GM12878 (cell line): ENCODE measurements around the gene GABBR2. TPM values are rescaled to one million over a fixed set of nuclear protein-coding genes. Genes with fewer than 3 reads are reported as not detected.

Experiments
- ATAC-seq: fragments of 200-7000 bp; cut with Tn5 transposase; 3 replicates; pipeline ENCODE4 v1.9.1; 2020; ENCODE audit warnings: mild to moderate bottlenecking, moderate library complexity
- BruUV-seq: library from RNA; stranded (reverse); fragments of 400-500 nt; replicated peaks from 2 replicates; lab custom pipeline; 2021; lab: Mats Ljungman, UMichigan
- CTCF ChIA-PET: fragments of 300-600 bp; sonication (Branson Sonifier 250); formaldehyde crosslinking; extraction: SDS; loops from one replicate; lab custom pipeline; 2021; ENCODE audit warnings: inconsistent platforms; lab: Yijun Ruan, JAX
- POLR2A ChIA-PET: fragments of 350-600 bp; formaldehyde crosslinking; extraction: SDS; loops from one replicate; lab custom pipeline; 2021; ENCODE audit warnings: inconsistent platforms; lab: Charles Lee
- RAD21 ChIA-PET: fragments of 300-600 bp; sonication (Branson Sonifier 250); formaldehyde crosslinking; loops from one replicate; lab custom pipeline; 2023; ENCODE audit warnings: antibody characterized with exemption; ENCODE audit not compliant: unreplicated experiment; lab: Charles Lee
- SMC1A ChIA-PET: fragments of 300-600 bp; sonication (Branson Sonifier 250); formaldehyde crosslinking; loops from one replicate; lab custom pipeline; 2023; ENCODE audit not compliant: unreplicated experiment, uncharacterized antibody; lab: Charles Lee
- DNase-seq: peaks from one replicate; pipeline ENCODE4 v3.0.0-alpha.2; 2011; ENCODE audit warnings: low read depth, low spot score
- FAIRE-seq: peaks from 3 replicates; lab custom pipeline; 2011; peaks lifted over from hg19 to GRCh38; lab: Jason Lieb, UNC
- H2AFZ ChIP-seq: 2 replicates; pipeline ENCODE4 v1.6.0; 2011; ENCODE audit warnings: low read depth, low read length, control low read depth; ENCODE audit not compliant: control insufficient read depth
- H3K27ac ChIP-seq: 2 replicates; pipeline ENCODE4 v1.5.1; 2011; ENCODE audit warnings: control low read depth; ENCODE audit not compliant: control insufficient read depth, insufficient read depth
- H3K27me3 ChIP-seq, 2 experiments: replicated peaks in 1 of 2; 2 replicates each; pipeline versions ENCODE4 v1.6.0 to v1.6.1; 2011; ENCODE audit warnings: low read length in 1 of 2; ENCODE audit not compliant: control insufficient read depth in 2 of 2, insufficient read depth in 2 of 2
- H3K36me3 ChIP-seq, 2 experiments: 2 replicates each; pipeline ENCODE4 v1.5.1; 2011; ENCODE audit warnings: low read length in 1 of 2; ENCODE audit not compliant: control insufficient read depth in 2 of 2, insufficient read depth in 2 of 2
- H3K4me1 ChIP-seq: 2 replicates; pipeline ENCODE4 v1.6.1; 2011; ENCODE audit warnings: mild to moderate bottlenecking, low read length, moderate library complexity, mixed read lengths; ENCODE audit not compliant: control insufficient read depth, insufficient read depth
- H3K4me2 ChIP-seq: 2 replicates; pipeline ENCODE4 v1.6.0; 2011; ENCODE audit warnings: control low read depth; ENCODE audit not compliant: control insufficient read depth, insufficient read depth
- H3K4me3 ChIP-seq: fragments of 200-600 bp; sonication (generic); 2 replicates; pipeline ENCODE4 v1.5.1; 2016
- H3K79me2 ChIP-seq: 2 replicates; pipeline ENCODE4 v1.6.0; 2011; ENCODE audit warnings: low read length; ENCODE audit not compliant: control insufficient read depth, insufficient read depth
- H3K9ac ChIP-seq: 2 replicates; pipeline ENCODE4 v1.8.0; 2011; ENCODE audit warnings: low read length, control low read depth, mixed read lengths; ENCODE audit not compliant: control insufficient read depth, insufficient read depth
- H3K9me3 ChIP-seq: replicated peaks from 3 replicates; pipeline ENCODE4 v1.5.1; 2011; ENCODE audit warnings: mild to moderate bottlenecking, low read length; ENCODE audit not compliant: control insufficient read depth, insufficient read depth
- H4K20me1 ChIP-seq: 2 replicates; pipeline ENCODE4 v1.6.0; 2011; ENCODE audit not compliant: control insufficient read depth, insufficient read depth
- PAX8 ChIP-seq: fragments of 450-650 bp; IDR thresholded peaks from 2 replicates; pipeline ENCODE4 v1.6.1; 2017; ENCODE audit warnings: mild to moderate bottlenecking, moderate library complexity
- RFX5 ChIP-seq: IDR thresholded peaks from 2 replicates; pipeline ENCODE4 v1.6.1; 2011; ENCODE audit warnings: low read depth, low read length, improper control_type of control experiment
- WGBS: methylation state at CpG from one replicate; pipeline ENCODE4 v1.1.6; 2016; ENCODE audit warnings: low lambda C conversion rate; ENCODE audit not compliant: insufficient replicate concordance, insufficient coverage; ENCODE audit errors: missing lambda C conversion rate; 5-methylcytosine and 5-hydroxymethylcytosine counted together
- in situ Hi-C: fragments of 300-500 bp; cut with MboI; formaldehyde crosslinking; loops from 9 replicates; pipeline ENCODE4 v1.14.3; 2018; ENCODE audit warnings: mixed read lengths
- intact Hi-C: fragments of 100-400 bp; cut with micrococcal nuclease; formaldehyde crosslinking; loops from one replicate; pipeline ENCODE4 v1.14.2; 2022; ENCODE audit not compliant: unreplicated experiment
- polyA plus RNA-seq, 11 experiments: library from polyadenylated mRNA; depleted of rRNA in 4 of 11; unstranded in 6 of 11; stranded (reverse) in 5 of 11; fragments of >200 nt; fragmentation: Nextera tagmentation in 4 of 11; fragmentation: Illumina TruSeq in 1 of 11; extraction: Ambion mirVana in 4 of 11; extraction: Trizol in 1 of 11; gene quantifications; 1 replicate in 1 of 11; 2 replicates in 10 of 11; pipeline versions ENCODE4 v1.2.1 to v1.2.3, GENCODE V29; 2011 to 2016; ENCODE audit warnings: inconsistent platforms in 2 of 11, missing spikeins in 2 of 11, low read depth in 1 of 11
- total RNA-seq, 4 experiments: library from RNA; depleted of rRNA in 3 of 4; stranded (reverse); fragments of >200 nt in 3 of 4; fragmentation: Illumina TruSeq in 1 of 4; extraction: Trizol in 1 of 4; gene quantifications; 2 replicates each; pipeline versions ENCODE4 v1.2.1 to v1.2.3, GENCODE V29; 2013 to 2021
- TF ChIP-seq, protein P1 (sequence below): fragments of 450-650 bp; IDR thresholded peaks from 2 replicates; pipeline ENCODE4 v1.6.1; 2017; ENCODE audit warnings: low read depth, mild to moderate bottlenecking, moderate library complexity

GABBR2 gene
- total and polyA plus RNA-seq, 10 of the 15 experiments (the other 5 are each of a cell fraction or from before 2014, with no cell fraction given), result 0.02 to 2.2 (median 0.06) TPM; not detected in 2

DNA sequence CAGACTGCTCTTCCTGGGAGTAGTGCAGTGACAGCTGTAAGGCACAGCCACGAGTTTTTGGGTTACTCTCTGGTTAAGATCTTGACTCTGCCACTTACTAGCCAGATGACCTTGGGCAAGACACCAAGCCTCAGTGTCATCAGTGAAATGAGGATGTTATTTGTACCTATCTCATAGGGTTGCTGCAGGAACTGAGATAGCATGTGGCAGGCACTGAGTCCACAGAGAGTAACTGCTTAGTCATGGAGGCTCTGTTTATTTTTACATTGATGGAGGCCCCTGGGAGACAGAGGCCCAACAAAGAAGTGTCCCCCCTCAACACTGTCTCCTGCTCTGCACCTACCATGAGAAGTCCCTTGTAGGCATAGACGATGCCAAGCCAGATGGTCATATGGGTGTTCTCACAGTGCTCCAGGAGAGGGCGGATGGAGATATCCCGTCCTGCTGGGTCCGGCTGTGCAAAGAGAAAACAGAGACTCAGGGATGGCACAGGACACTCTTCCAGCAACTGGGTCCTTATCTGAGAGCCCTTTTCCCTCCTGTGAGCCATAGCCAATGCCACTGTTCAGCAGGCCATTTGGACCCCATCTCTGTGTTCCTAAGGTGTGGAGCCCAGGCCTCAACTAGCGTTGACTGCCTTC lies 397.9 kb downstream of the GABBR2 start:
- ChIA-PET SMC1A (no interaction called here), CTCF (no interaction called here), RAD21 (no interaction called here), POLR2A (no interaction called here)
- Histone ChIP-seq H3K4me3 (no peak overlapping the region), H2AFZ (no peak overlapping the region), H3K36me3 (no peaks in the 10 kb centered on the region), H3K4me2 (no peak overlapping the region), H3K4me1 (no peaks in the 10 kb centered on the region), H3K9ac (no peak overlapping the region), H4K20me1 (no peaks in the 10 kb centered on the region), H3K79me2 (no peaks in the 10 kb centered on the region), H3K27ac (no peak overlapping the region), H3K9me3 (no peaks in the 10 kb centered on the region), H3K27me3 (no peaks in the 10 kb centered on the region)
- ATAC-seq (no peak), DNase-seq (no peak), FAIRE-seq (no peak)
- WGBS, result 47% methylated on average over 6 of the region's 6 CpGs
- BruUV-seq, result no TSS peak
- intact Hi-C loops, result loop anchor here (10.0 kb wide), 1 partner anchor 224 kb away; no protein-coding TSS in a partner anchor
- TF ChIP-seq RFX5, result no peak
- TF ChIP-seq PAX8, result no peak
- in situ Hi-C loops, result no loop called here

DNA sequence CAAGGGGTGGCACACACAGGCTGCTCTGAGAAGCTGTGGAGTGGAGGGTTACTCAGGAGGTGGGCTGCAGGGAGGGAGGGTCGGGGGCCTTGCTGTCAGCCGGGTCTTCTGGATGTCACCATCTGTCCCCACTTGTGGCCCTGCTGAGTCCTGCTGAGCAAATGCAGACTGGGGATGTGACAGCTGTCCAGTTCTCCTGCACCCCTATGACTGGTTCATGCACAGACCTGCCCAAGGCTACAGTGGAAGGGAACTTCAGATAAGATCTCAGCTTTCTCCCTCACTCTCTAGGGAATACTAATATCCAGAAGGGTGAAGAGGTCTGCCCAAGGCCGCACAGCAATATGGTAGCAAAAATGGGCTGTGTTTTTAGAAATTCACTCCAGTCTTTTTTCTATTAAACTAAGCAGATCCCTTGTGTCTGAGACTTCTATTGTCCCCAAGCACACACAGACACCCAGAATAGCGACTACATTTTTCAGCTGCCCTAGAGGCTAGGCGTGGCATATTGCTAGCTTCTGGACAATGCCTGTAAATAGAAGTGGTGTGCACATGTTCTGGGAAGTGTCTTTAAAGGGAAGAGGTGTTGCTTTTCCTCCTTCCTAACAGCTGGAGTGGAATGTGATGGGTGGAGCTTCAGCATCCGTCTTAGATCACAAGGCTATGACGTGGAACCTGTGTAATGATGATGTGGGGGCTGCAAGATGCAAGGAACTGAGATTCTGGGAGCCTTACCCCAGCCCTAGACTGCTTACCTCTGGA lies 402.2 kb downstream of the GABBR2 start:
- FAIRE-seq (no peak), ATAC-seq (no peak), DNase-seq (no peak)
- ChIA-PET CTCF (interaction anchor here (0.8 to 1.6 kb wide), 2 partner anchors 468 to 470 kb away, joined by 4 to 5 read pairs; no protein-coding TSS in a partner anchor), SMC1A (interaction anchor here (1.6 kb wide), 1 partner anchor 10 kb away, joined by 3 read pairs; no protein-coding TSS in a partner anchor), RAD21 (interaction anchor here (0.6 kb wide), 1 partner anchor 452 kb away, joined by 3 read pairs; no protein-coding TSS in a partner anchor)
- H3K4me3 ChIP-seq, result no peak overlapping the region
- 11% methylated on average over 7 of the region's 7 CpGs for WGBS
- no peaks in the 10 kb centered on the region for H3K27me3 ChIP-seq
- BruUV-seq, result no TSS peak
- no peak overlapping the region for H3K27ac ChIP-seq
- in situ Hi-C loops (no loop called here), intact Hi-C loops (no loop called here)
- H3K9ac ChIP-seq, result no peak overlapping the region
- H2AFZ ChIP-seq, result no peak overlapping the region
- H3K36me3 ChIP-seq, result no peaks in the 10 kb centered on the region
- H3K4me2 ChIP-seq, result no peak overlapping the region
- H3K9me3 ChIP-seq, result no peaks in the 10 kb centered on the region
- no peaks in the 10 kb centered on the region for H3K4me1 ChIP-seq
- no peaks in the 10 kb centered on the region for H3K79me2 ChIP-seq
- H4K20me1 ChIP-seq, result no peaks in the 10 kb centered on the region
- TF ChIP-seq, protein P1, sequence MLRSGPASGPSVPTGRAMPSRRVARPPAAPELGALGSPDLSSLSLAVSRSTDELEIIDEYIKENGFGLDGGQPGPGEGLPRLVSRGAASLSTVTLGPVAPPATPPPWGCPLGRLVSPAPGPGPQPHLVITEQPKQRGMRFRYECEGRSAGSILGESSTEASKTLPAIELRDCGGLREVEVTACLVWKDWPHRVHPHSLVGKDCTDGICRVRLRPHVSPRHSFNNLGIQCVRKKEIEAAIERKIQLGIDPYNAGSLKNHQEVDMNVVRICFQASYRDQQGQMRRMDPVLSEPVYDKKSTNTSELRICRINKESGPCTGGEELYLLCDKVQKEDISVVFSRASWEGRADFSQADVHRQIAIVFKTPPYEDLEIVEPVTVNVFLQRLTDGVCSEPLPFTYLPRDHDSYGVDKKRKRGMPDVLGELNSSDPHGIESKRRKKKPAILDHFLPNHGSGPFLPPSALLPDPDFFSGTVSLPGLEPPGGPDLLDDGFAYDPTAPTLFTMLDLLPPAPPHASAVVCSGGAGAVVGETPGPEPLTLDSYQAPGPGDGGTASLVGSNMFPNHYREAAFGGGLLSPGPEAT, result no peak
- TF ChIP-seq, all 136 proteins: peak for 0
- POLR2A ChIA-PET, result no interaction called here
